ENCODE data around the gene PSTPIP2. TPM values are rescaled to one million over a fixed set of nuclear protein-coding genes. Genes with fewer than 3 reads are reported as not detected.

Gene PSTPIP2
- total and polyA plus RNA-seq, 7 donors = 0.48 to 18.8 (median 7.0) TPM

GRCh38 chr18:46001074-46001473 is 71.0 kb downstream of the PSTPIP2 start:
- H3K9me3 ChIP-seq = no peaks in the 10 kb centered on the region
- no peak for TF ChIP-seq CTCF (IDR thresholded peaks at IDR 0.05)
- WGBS, 3 donors = 79 to 85% (median 80%) methylated on average over 1 of the region's 1 CpG

DNA sequence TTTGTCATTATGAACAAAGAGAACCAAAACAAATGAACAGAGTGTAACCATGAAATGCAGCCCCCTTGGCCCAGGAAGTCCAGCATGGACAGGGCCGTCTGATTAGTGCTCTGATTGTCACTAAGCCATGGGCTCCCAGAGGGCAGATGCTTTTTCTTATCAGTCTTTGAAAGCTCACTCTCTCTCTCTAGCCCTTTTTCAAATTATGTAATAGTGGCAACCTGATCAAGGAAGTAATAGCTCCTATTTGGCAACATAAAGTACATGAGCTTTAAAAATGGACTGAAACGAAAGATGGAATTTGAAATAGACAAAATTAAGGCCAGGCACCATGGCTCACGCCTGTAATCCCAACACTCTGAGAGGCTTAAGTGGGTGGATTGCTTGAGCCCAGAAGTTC is 72.5 kb downstream of the PSTPIP2 start:
- no peak for TF ChIP-seq CTCF (IDR thresholded peaks at IDR 0.05)
- WGBS, 3 donors = 59 to 74% (median 72%) methylated on average over 3 of the region's 3 CpGs

More at GRCh38 chr18:46001074-46001473, 71.0 kb downstream of the PSTPIP2 start:
- Histone ChIP-seq H3K4me1 (no peaks in the 10 kb centered on the region), H3K4me3 (no peak overlapping the region), H3K27me3 (ENCODE audit: insufficient read depth in 3 of 3, low read length in 2 of 3) (no peaks in the 10 kb centered on the region), H3K27ac (no peak overlapping the region), H3K36me3 (ENCODE audit: insufficient read depth in 1 of 2, low read depth in 1 of 2) (peaks cover 0 to 12% of the 10 kb centered on the region in 2 donors)
- DNase-seq = no peak
- ATAC-seq = no peak
- intact Hi-C loops (cut with DNase I) = no loop called here

GRCh38 chr18:45998244-45998643 is 73.8 kb downstream of the PSTPIP2 start:
- no peak for DNase-seq
- no peaks in the 10 kb centered on the region for H3K27me3 ChIP-seq (ENCODE audit: insufficient read depth in 3 of 3, low read length in 2 of 3)
- peaks cover 0 to 6% of the 10 kb centered on the region in 2 donors for H3K36me3 ChIP-seq (ENCODE audit: insufficient read depth in 1 of 2, low read depth in 1 of 2)
- no peak for ATAC-seq
- no peak for TF ChIP-seq CTCF (IDR thresholded peaks at IDR 0.05)
- WGBS, 3 donors = 73 to 84% (median 78%) methylated on average over 3 of the region's 3 CpGs
- no peak overlapping the region for H3K4me3 ChIP-seq
- no peak overlapping the region for H3K27ac ChIP-seq
- no peaks in the 10 kb centered on the region for H3K4me1 ChIP-seq
- intact Hi-C loops (cut with DNase I) = no loop called here
- H3K9me3 ChIP-seq = no peaks in the 10 kb centered on the region

More for the DNA sequence above, 72.5 kb downstream of the PSTPIP2 start:
- ATAC-seq (no peak), DNase-seq (no peak)
- peaks cover 0 to 10% of the 10 kb centered on the region in 2 donors for H3K36me3 ChIP-seq (ENCODE audit: insufficient read depth in 1 of 2, low read depth in 1 of 2)
- no peaks in the 10 kb centered on the region for H3K27me3 ChIP-seq (ENCODE audit: insufficient read depth in 3 of 3, low read length in 2 of 3)
- intact Hi-C loops (cut with DNase I) = no loop called here
- no peaks in the 10 kb centered on the region for H3K9me3 ChIP-seq
- H3K4me3 ChIP-seq = no peak overlapping the region
- H3K4me1 ChIP-seq = no peaks in the 10 kb centered on the region
- no peak overlapping the region for H3K27ac ChIP-seq

DNA sequence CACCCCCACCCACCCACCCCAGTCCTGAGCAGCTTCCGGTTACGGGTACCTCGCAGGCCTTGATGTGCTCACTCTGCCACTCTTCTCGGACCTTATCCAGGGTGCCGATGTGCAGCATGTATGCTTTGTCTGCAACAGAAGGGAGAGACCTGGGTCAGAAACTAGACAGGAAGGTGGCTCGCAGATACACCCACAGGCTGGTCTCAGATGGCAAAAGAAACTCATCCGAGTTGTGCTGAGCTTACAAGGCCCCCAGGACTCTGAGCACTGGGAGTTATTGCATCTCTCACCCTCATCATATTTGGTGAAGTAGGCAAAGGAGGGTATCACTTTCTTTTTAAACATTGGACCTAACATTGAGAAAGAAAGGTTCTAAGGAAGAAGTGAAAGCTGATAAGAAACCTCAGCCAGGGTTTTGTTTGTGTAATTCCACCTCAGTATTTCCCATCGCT is 74.3 kb downstream of the PSTPIP2 start:
- ATAC-seq (no peak), DNase-seq (no peak)
- Histone ChIP-seq H3K4me1 (no peaks in the 10 kb centered on the region), H3K36me3 (ENCODE audit: insufficient read depth in 1 of 2, low read depth in 1 of 2) (peaks cover 0 to 6% of the 10 kb centered on the region in 2 donors), H3K27ac (no peak overlapping the region), H3K27me3 (ENCODE audit: insufficient read depth in 3 of 3, low read length in 2 of 3) (no peaks in the 10 kb centered on the region), H3K9me3 (no peaks in the 10 kb centered on the region), H3K4me3 (no peak overlapping the region)
- intact Hi-C loops (cut with DNase I) = no loop called here
- 76 to 87% (median 80%) methylated on average over 8 of the region's 8 CpGs for WGBS, 3 donors
- no peak for TF ChIP-seq CTCF (IDR thresholded peaks at IDR 0.05)

DNA sequence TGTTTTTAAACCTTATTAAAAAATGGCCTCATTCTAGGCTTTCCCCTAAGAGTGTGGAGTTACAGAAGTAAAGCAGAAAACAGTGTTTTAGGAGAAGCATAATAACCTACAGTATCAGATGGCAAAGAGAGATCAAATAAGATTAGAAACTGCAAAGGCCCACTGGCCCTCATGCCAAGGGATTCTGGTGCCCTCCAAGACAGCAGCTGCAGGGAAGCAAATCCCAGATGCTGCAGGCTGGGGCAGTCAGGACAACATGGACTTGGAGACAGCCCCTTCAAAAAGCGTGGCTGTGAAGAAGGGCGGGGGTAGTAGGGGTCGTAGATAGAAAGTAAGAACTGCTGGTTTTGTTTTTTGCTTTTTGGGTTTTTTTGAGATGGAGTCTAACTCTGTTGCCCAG is 76.6 kb downstream of the PSTPIP2 start:
- DNase-seq (no peak), ATAC-seq (no peak)
- 54 to 66% (median 63%) methylated on average over 3 of the region's 3 CpGs for WGBS, 3 donors
- no peak for TF ChIP-seq CTCF (IDR thresholded peaks at IDR 0.05)
- Histone ChIP-seq H3K27ac (no peak overlapping the region), H3K27me3 (ENCODE audit: insufficient read depth in 3 of 3, low read length in 2 of 3) (no peaks in the 10 kb centered on the region), H3K4me3 (no peak overlapping the region), H3K4me1 (no peaks in the 10 kb centered on the region), H3K36me3 (ENCODE audit: insufficient read depth in 1 of 2, low read depth in 1 of 2) (peaks cover 0 to 21% of the 10 kb centered on the region in 2 donors), H3K9me3 (no peaks in the 10 kb centered on the region)
- intact Hi-C loops (cut with DNase I) = no loop called here

All from psoas muscle (tissue), 8 donors.